SK-N-SH (cell line): ENCODE results near the gene STX17. TPM values are rescaled to one million over a fixed set of nuclear protein-coding genes. Genes with fewer than 3 reads are reported as not detected.

Experiments
- CTCF ChIA-PET: fragments of 300-600, 350-600 bp; formaldehyde crosslinking; extraction: SDS; loops from one replicate; lab custom pipeline; 2021; lab: Yijun Ruan, JAX
- POLR2A ChIA-PET: fragments of 350-600 bp; sonication (Branson Sonifier 250); formaldehyde crosslinking; extraction: SDS; loops from one replicate; lab custom pipeline; 2020; ENCODE audit warnings: antibody characterized with exemption, inconsistent platforms; lab: Yijun Ruan, JAX
- DNase-seq: peaks from one replicate; pipeline ENCODE4 v3.0.0; 2012
- H2AFZ ChIP-seq: fragments of 200-600 bp; sonication (generic); 2 replicates; pipeline ENCODE4 v1.8.1; 2016; ENCODE audit warnings: antibody characterized with exemption, mild to moderate bottlenecking, low read depth
- H3F3A ChIP-seq: fragments of 200-600 bp; sonication (generic); replicated peaks from 2 replicates; pipeline ENCODE3; 2016; ENCODE audit warnings: antibody characterized with exemption, mild to moderate bottlenecking; ENCODE audit not compliant: insufficient read depth
- H3K27ac ChIP-seq, 2 experiments: fragments of 200-500 bp in 1 of 2; fragments of 200-600 bp in 1 of 2; sonication (Bioruptor generic) in 1 of 2; sonication (generic), shearing (Covaris generic) in 1 of 2; 2 replicates each; pipeline versions ENCODE4 v1.5.1 to v1.6.1; 2014 to 2016; ENCODE audit warnings: low read depth in 2 of 2, inconsistent platforms in 1 of 2, low read length in 1 of 2, mild to moderate bottlenecking in 1 of 2, mixed read lengths in 1 of 2
- H3K27me3 ChIP-seq: fragments of 200-600 bp; sonication (generic), shearing (Covaris generic); 2 replicates; pipeline ENCODE4 v1.6.1; 2016; ENCODE audit warnings: mixed run types; ENCODE audit not compliant: insufficient read depth
- H3K36me3 ChIP-seq, 2 experiments: fragments of 200-500 bp in 1 of 2; fragments of 200-600 bp in 1 of 2; sonication (Bioruptor generic) in 1 of 2; sonication (generic) in 1 of 2; replicated peaks in 1 of 2; 2 replicates each; pipeline versions ENCODE3 to v1.5.1; 2014 to 2016; ENCODE audit warnings: low read length in 1 of 2, mild to moderate bottlenecking in 1 of 2; ENCODE audit not compliant: insufficient read depth in 2 of 2, control insufficient read depth in 1 of 2
- H3K4me1 ChIP-seq, 2 experiments: fragments of 200-500 bp in 1 of 2; fragments of 200-600 bp in 1 of 2; sonication (Bioruptor generic) in 1 of 2; sonication (generic), shearing (Covaris generic) in 1 of 2; 2 replicates each; pipeline versions ENCODE4 v1.5.1 to v1.6.1; 2014 to 2016; ENCODE audit warnings: low read depth in 1 of 2, low read length in 1 of 2, mixed run types in 1 of 2; ENCODE audit not compliant: insufficient read depth in 2 of 2, control insufficient read depth in 1 of 2
- H3K4me2 ChIP-seq: fragments of 200-600 bp; sonication (generic), shearing (Covaris generic); 2 replicates; pipeline ENCODE4 v1.6.1; 2017; ENCODE audit warnings: mixed run types
- H3K4me3 ChIP-seq, 2 experiments: fragments of 200-500 bp in 1 of 2; fragments of 200-600 bp in 1 of 2; sonication (Bioruptor generic) in 1 of 2; sonication (generic), shearing (Covaris generic) in 1 of 2; 2 replicates each; pipeline versions ENCODE4 v1.5.1 to v1.8.1; 2014 to 2016; ENCODE audit warnings: low read depth in 2 of 2, inconsistent platforms in 1 of 2, low read length in 1 of 2, mild to moderate bottlenecking in 1 of 2, mixed read lengths in 1 of 2, moderate library complexity in 1 of 2
- H3K79me2 ChIP-seq: fragments of 200-600 bp; sonication (generic); 2 replicates; pipeline ENCODE4 v1.8.1; 2017; ENCODE audit warnings: mild to moderate bottlenecking; ENCODE audit not compliant: insufficient read depth
- H3K9ac ChIP-seq: fragments of 200-600 bp; sonication (generic); 2 replicates; pipeline ENCODE4 v1.6.1; 2017; ENCODE audit warnings: mixed run types
- H3K9me2 ChIP-seq: fragments of 200-600 bp; sonication (generic); 2 replicates; pipeline ENCODE4 v1.6.1; 2017; ENCODE audit warnings: mixed run types
- H3K9me3 ChIP-seq: fragments of 200-600 bp; sonication (generic); 2 replicates; pipeline ENCODE4 v1.6.1; 2017; ENCODE audit warnings: mixed run types, mild to moderate bottlenecking, moderate library complexity
- H4K20me1 ChIP-seq: fragments of 200-600 bp; sonication (generic); 2 replicates; pipeline ENCODE4 v1.6.1; 2017; ENCODE audit warnings: mild to moderate bottlenecking, mixed run types; ENCODE audit not compliant: insufficient read depth
- CTCF ChIP-seq: fragments of 200-600 bp; sonication (generic); IDR thresholded peaks from 2 replicates; pipeline ENCODE4 v1.6.1; 2017; ENCODE audit warnings: antibody characterized with exemption, mild to moderate bottlenecking, moderate library complexity
- IRF3 ChIP-seq: fragments of 150-350 bp; IDR thresholded peaks from 2 replicates; pipeline ENCODE4 v1.6.1; 2016; ENCODE audit warnings: mild to moderate bottlenecking, low read depth, low read length
- JUND ChIP-seq: IDR thresholded peaks from 2 replicates; pipeline ENCODE4 v1.4.0; 2012
- RAD21 ChIP-seq: IDR thresholded peaks from 2 replicates; pipeline ENCODE4 v1.6.1; 2012; ENCODE audit warnings: mild to moderate bottlenecking, low read length
- REST ChIP-seq: IDR thresholded peaks from 2 replicates; pipeline ENCODE4 v1.6.1; 2012; ENCODE audit warnings: mild to moderate bottlenecking, low read depth, low read length, moderate library complexity
- SIN3A ChIP-seq: IDR thresholded peaks from 2 replicates; pipeline ENCODE4 v1.6.1; 2012; ENCODE audit warnings: low read depth, mild to moderate bottlenecking, low read length, moderate library complexity, borderline replicate concordance
- SMC3 ChIP-seq: IDR thresholded peaks from 2 replicates; pipeline ENCODE4 v1.6.1; 2012; ENCODE audit warnings: low read depth, low read length, improper control_type of control experiment
- TCF12 ChIP-seq: IDR thresholded peaks from 2 replicates; pipeline ENCODE4 v1.4.0; 2012
- USF1 ChIP-seq: IDR thresholded peaks from 2 replicates; pipeline ENCODE4 v1.4.0; 2012; ENCODE audit warnings: low read depth, borderline replicate concordance
- USF2 ChIP-seq: fragments of 150-350 bp; IDR thresholded peaks from 2 replicates; pipeline ENCODE4 v1.6.1; 2017; ENCODE audit warnings: antibody characterized with exemption, low read length, low read depth, borderline replicate concordance
- YY1 ChIP-seq: IDR thresholded peaks from 2 replicates; pipeline ENCODE4 v1.4.0; 2012; ENCODE audit warnings: low read depth, mild to moderate bottlenecking
- WGBS: methylation state at CpG from one replicate; pipeline ENCODE4 v1.1.6; 2017; ENCODE audit warnings: low lambda C conversion rate; 5-methylcytosine and 5-hydroxymethylcytosine counted together
- polyA plus RNA-seq, 3 experiments: library from polyadenylated mRNA; depleted of rRNA; stranded (reverse); fragments of >200 nt; gene quantifications; 2 replicates each; pipeline ENCODE4 v1.2.3, GENCODE V29; 2012
- TF ChIP-seq, protein P1 (sequence below): IDR thresholded peaks from 2 replicates; pipeline ENCODE4; 2012

STX17 gene
- polyA plus RNA-seq, 1 of the 3 experiments (the other 2 are of a cell fraction) = 6.1 TPM

GRCh38 chr9:99907208-99907532 is 716 bp downstream of the STX17 start (continued):
- TF ChIP-seq REST (no peak), SIN3A (no peak), CTCF (no peak), YY1 (no peak), IRF3 (no peak), JUND (no peak), RAD21 (no peak), SMC3 (no peak), TCF12 (no peak), USF2 (no peak)
- TF ChIP-seq, protein P1, sequence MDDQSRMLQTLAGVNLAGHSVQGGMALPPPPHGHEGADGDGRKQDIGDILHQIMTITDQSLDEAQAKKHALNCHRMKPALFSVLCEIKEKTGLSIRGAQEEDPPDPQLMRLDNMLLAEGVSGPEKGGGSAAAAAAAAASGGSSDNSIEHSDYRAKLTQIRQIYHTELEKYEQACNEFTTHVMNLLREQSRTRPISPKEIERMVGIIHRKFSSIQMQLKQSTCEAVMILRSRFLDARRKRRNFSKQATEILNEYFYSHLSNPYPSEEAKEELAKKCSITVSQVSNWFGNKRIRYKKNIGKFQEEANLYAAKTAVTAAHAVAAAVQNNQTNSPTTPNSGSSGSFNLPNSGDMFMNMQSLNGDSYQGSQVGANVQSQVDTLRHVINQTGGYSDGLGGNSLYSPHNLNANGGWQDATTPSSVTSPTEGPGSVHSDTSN = no peak
- TF ChIP-seq, all 33 proteins: peak for 0

DNA sequence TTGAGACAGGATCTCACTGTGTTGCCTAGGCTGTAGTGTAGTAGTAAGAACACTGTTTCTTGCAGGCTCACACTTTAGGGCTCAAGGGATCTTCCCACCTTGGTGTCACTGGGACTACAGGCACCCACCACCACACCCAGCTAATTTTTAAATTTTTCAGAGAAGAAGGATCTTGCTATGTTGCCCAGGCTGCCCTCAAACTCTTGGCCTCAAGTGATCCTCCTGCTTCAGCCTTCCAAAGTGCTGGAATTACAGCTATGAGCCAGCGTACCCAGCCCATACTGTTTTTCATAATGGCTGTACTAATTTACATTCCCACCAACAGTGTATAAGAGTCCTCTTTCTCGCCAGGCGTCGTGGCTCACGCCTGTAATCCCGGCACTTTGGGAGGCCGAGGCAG is 5.1 kb downstream of the STX17 start:
- no peak overlapping the region for H3K4me3 ChIP-seq
- peaks cover 34% of the 10 kb centered on the region for H3K79me2 ChIP-seq
- H3K9ac ChIP-seq = no peak overlapping the region
- no peak for DNase-seq
- H3K27me3 ChIP-seq = no peaks in the 10 kb centered on the region
- peaks cover 12 to 14% of the 10 kb centered on the region in 2 experiments for H3K36me3 ChIP-seq
- POLR2A ChIA-PET = no interaction called here
- TF ChIP-seq SIN3A (no peak), USF1 (no peak)
- 97% methylated on average over 7 of the region's 7 CpGs for WGBS
- no peaks in the 10 kb centered on the region for H3K9me2 ChIP-seq
- no peaks in the 10 kb centered on the region for H3K9me3 ChIP-seq
- no peaks in the 10 kb centered on the region for H3F3A ChIP-seq
- no peak overlapping the region for H2AFZ ChIP-seq
- peaks cover 3 to 5% of the 10 kb centered on the region in 2 experiments; a peak in 2 of 4 replicates for H3K4me1 ChIP-seq
- H3K4me2 ChIP-seq = no peak overlapping the region
- CTCF ChIA-PET = interaction anchor here (1.0 kb wide), 1 partner anchor 413 kb away, joined by 3 read pairs; no protein-coding TSS in a partner anchor
- H3K27ac ChIP-seq = no peak overlapping the region
- H4K20me1 ChIP-seq = no peaks in the 10 kb centered on the region
